ENCODE data around the gene ALS2CL.

DNA sequence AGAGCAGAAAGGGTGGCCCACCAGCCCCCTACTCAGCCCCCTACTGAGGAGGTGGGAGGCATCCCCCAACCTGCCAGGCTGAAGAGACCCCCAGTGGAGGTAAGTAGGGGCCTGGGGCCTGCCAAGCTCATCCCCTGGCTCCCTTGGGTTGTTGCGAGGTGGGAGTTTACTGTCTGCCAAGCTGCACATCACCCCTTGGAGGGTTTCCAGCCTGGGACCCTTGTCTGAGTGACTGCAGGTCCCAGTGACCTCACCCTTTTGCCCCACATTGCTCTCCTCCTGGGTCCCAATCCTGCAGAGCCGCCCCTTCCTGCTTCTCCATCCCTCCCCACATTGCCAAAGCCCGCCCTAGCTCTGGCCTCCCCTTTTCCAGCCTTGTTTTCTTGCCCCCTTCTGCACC lies 1.0 kb upstream of the ALS2CL start:
- TF ChIP-seq, protein P1, sequence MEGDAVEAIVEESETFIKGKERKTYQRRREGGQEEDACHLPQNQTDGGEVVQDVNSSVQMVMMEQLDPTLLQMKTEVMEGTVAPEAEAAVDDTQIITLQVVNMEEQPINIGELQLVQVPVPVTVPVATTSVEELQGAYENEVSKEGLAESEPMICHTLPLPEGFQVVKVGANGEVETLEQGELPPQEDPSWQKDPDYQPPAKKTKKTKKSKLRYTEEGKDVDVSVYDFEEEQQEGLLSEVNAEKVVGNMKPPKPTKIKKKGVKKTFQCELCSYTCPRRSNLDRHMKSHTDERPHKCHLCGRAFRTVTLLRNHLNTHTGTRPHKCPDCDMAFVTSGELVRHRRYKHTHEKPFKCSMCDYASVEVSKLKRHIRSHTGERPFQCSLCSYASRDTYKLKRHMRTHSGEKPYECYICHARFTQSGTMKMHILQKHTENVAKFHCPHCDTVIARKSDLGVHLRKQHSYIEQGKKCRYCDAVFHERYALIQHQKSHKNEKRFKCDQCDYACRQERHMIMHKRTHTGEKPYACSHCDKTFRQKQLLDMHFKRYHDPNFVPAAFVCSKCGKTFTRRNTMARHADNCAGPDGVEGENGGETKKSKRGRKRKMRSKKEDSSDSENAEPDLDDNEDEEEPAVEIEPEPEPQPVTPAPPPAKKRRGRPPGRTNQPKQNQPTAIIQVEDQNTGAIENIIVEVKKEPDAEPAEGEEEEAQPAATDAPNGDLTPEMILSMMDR (IDR thresholded peaks at IDR 0.05), result no peak
- TF ChIP-seq POLR2A (IDR thresholded peaks at IDR 0.05), result no peak
